Sigmoid colon (tissue), 7 donors: ENCODE data around the gene SERINC1. TPM values are rescaled to one million over a fixed set of nuclear protein-coding genes. Genes with fewer than 3 reads are reported as not detected.

ENCODE experiments used
- DNase-seq: peaks from one replicate; pipeline ENCODE4 v3.0.0-alpha.2; 2019
- H3K27ac ChIP-seq, 4 donors: fragments of 200-600 bp; sonication (generic); one replicate each; pipeline ENCODE4 v1.5.1; 2016 to 2019; ENCODE audit warnings: mild to moderate bottlenecking in 1 of 4
- H3K27me3 ChIP-seq, 3 donors: fragments of 200-600 bp; sonication (generic); one replicate each; pipeline ENCODE4 v1.5.1; 2019; ENCODE audit warnings: mild to moderate bottlenecking in 1 of 3
- H3K36me3 ChIP-seq, 4 donors: fragments of 200-600 bp; sonication (generic); one replicate each; pipeline ENCODE4 v1.5.1; 2016 to 2019
- H3K4me1 ChIP-seq, 4 donors: fragments of 200-600 bp; sonication (generic); one replicate each; pipeline ENCODE4 v1.5.1; 2017 to 2019
- H3K4me3 ChIP-seq, 4 donors: fragments of 200-600 bp; sonication (generic); one replicate each; pipeline ENCODE4 v1.5.1; 2017 to 2019; ENCODE audit warnings: mild to moderate bottlenecking in 2 of 4, moderate library complexity in 1 of 4
- H3K9me3 ChIP-seq, 4 donors: fragments of 200-600 bp in 3 of 4; sonication (generic) in 3 of 4; one replicate each; pipeline versions ENCODE4 v1.5.1 to v1.6.1; 2013 to 2019
- EP300 ChIP-seq, 4 donors: sonication (generic); formaldehyde crosslinking; IDR thresholded peaks; one replicate each; pipeline ENCODE4 v1.6.1; 2017; ENCODE audit warnings: antibody characterized with exemption in 4 of 4
- POLR2A ChIP-seq, 2 donors: fragments of 450-650 bp; IDR thresholded peaks; one replicate each; pipeline ENCODE4 v1.6.1; 2016; ENCODE audit warnings: antibody characterized with exemption in 2 of 2, mild to moderate bottlenecking in 2 of 2, moderate library complexity in 2 of 2
- POLR2AphosphoS5 ChIP-seq, 4 donors: sonication (generic); formaldehyde crosslinking; IDR thresholded peaks; one replicate each; pipeline ENCODE4 v1.6.1; 2017; ENCODE audit warnings: antibody characterized with exemption in 4 of 4
- WGBS, 2 donors: extraction: QIAGEN DNeasy Blood & Tissue Kit; methylation state at CpG; one replicate each; pipeline ENCODE4 v1.1.7; 2013; 5-methylcytosine and 5-hydroxymethylcytosine counted together
- intact Hi-C: fragments of 100-400 bp; cut with DNase I; formaldehyde crosslinking; loops from one replicate; pipeline ENCODE4 v1.15.1; 2023
- polyA plus RNA-seq, 3 donors: library from polyadenylated mRNA; stranded (reverse); fragments of 200-250 nt; gene quantifications; one replicate each; pipeline ENCODE4 v1.2.3, GENCODE V29; 2013
- total RNA-seq, 4 donors: library from RNA; depleted of rRNA; stranded (reverse); fragments of >200 nt; gene quantifications; one replicate each; pipeline ENCODE4 v1.1.0, GENCODE V29; 2016
- TF ChIP-seq, protein P1 (sequence below), 4 experiments: fragments of 450-650 bp in 3 of 4; fragments of 200-600 bp in 1 of 4; IDR thresholded peaks; one replicate each; pipeline ENCODE4 v1.5.1; 2016 to 2019; ENCODE audit warnings: antibody characterized with exemption in 4 of 4, mild to moderate bottlenecking in 3 of 4, moderate library complexity in 2 of 4
- donor health status: healthy with polysubstance abuse.
- donor health status: Bipolar disorder and iron deficiency.
- donor health status: healthy.

SERINC1 gene
- total and polyA plus RNA-seq, 7 donors = 31.2 to 301 (median 220) TPM

GRCh38 chr6:122494665-122495272 lies 23.2 kb upstream of the SERINC1 start:
- Histone ChIP-seq H3K4me1 (no peaks in the 10 kb centered on the region), H3K27ac (no peak overlapping the region), H3K9me3 (peaks cover 0 to 2% (median 0%) of the 10 kb centered on the region in 4 donors), H3K4me3 (no peak overlapping the region), H3K36me3 (no peaks in the 10 kb centered on the region), H3K27me3 (no peaks in the 10 kb centered on the region)
- intact Hi-C loops = no loop called here
- no peak for DNase-seq
- WGBS, 2 donors = 82 to 89% methylated on average over 4 of the region's 4 CpGs
- TF ChIP-seq, protein P1, sequence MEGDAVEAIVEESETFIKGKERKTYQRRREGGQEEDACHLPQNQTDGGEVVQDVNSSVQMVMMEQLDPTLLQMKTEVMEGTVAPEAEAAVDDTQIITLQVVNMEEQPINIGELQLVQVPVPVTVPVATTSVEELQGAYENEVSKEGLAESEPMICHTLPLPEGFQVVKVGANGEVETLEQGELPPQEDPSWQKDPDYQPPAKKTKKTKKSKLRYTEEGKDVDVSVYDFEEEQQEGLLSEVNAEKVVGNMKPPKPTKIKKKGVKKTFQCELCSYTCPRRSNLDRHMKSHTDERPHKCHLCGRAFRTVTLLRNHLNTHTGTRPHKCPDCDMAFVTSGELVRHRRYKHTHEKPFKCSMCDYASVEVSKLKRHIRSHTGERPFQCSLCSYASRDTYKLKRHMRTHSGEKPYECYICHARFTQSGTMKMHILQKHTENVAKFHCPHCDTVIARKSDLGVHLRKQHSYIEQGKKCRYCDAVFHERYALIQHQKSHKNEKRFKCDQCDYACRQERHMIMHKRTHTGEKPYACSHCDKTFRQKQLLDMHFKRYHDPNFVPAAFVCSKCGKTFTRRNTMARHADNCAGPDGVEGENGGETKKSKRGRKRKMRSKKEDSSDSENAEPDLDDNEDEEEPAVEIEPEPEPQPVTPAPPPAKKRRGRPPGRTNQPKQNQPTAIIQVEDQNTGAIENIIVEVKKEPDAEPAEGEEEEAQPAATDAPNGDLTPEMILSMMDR (IDR thresholded peaks at IDR 0.05) = no peak
- TF ChIP-seq POLR2AphosphoS5 (IDR thresholded peaks at IDR 0.05) = no peak
- TF ChIP-seq POLR2A (IDR thresholded peaks at IDR 0.05) = no peak
- TF ChIP-seq EP300 (IDR thresholded peaks at IDR 0.05) = no peak

GRCh38 chr6:122491919-122492555 lies 20.4 kb upstream of the SERINC1 start:
- Histone ChIP-seq H3K4me1 (no peaks in the 10 kb centered on the region), H3K9me3 (no peaks in the 10 kb centered on the region), H3K27me3 (no peaks in the 10 kb centered on the region), H3K27ac (no peak overlapping the region), H3K36me3 (no peaks in the 10 kb centered on the region), H3K4me3 (no peak overlapping the region)
- no peak for TF ChIP-seq EP300 (IDR thresholded peaks at IDR 0.05)
- TF ChIP-seq, protein P1 (IDR thresholded peaks at IDR 0.05) = peak in 3 of 4 experiments; percentile 42 to 79 (median 57)
- DNase-seq = peak; percentile 76
- intact Hi-C loops = loop anchor here (1.0 kb wide), 1 partner anchor 38 kb away; no protein-coding TSS in a partner anchor
- WGBS, 2 donors = 25 to 29% methylated on average over 7 of the region's 7 CpGs

- Histone ChIP-seq H3K4me1 (no peaks in the 10 kb centered on the region), H3K4me3 (no peak overlapping the region), H3K9me3 (no peaks in the 10 kb centered on the region), H3K36me3 (no peaks in the 10 kb centered on the region), H3K27me3 (no peaks in the 10 kb centered on the region), H3K27ac (no peak overlapping the region)
- intact Hi-C loops = no loop called here
- no peak for TF ChIP-seq EP300 (IDR thresholded peaks at IDR 0.05)
- TF ChIP-seq POLR2AphosphoS5 (IDR thresholded peaks at IDR 0.05) = no peak
- TF ChIP-seq POLR2A (IDR thresholded peaks at IDR 0.05) = no peak
- TF ChIP-seq, protein P1 (IDR thresholded peaks at IDR 0.05) = no peak
- DNase-seq = no peak
- WGBS, 2 donors = 82 to 89% methylated on average over 1 of the region's 1 CpG
Observed at GRCh38 chr6:122490607-122491006, 19.0 kb upstream of the SERINC1 start.

DNA sequence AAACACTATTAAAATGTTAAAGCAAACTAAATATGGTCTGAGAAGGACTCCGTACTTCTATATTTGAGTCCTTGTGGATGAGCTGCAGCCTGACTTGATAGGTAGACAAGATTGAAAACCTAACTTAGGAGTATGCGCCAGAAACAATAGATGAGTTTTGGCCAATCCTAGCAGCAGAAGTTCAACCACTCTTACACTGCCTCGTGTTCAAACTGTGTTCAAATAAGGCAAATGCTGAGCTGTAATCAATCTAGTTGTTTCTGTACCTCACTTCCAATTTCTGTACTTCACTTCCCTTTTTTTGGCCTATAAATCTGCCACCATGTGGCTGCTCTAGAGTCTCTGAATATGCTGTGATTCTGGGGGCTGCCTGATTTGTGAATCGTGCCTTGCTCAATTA lies 13.2 kb upstream of the SERINC1 start:
- Histone ChIP-seq H3K36me3 (no peaks in the 10 kb centered on the region), H3K9me3 (no peaks in the 10 kb centered on the region), H3K4me3 (no peak overlapping the region), H3K4me1 (no peaks in the 10 kb centered on the region), H3K27me3 (no peaks in the 10 kb centered on the region), H3K27ac (no peak overlapping the region)
- WGBS, 2 donors = 63 to 74% methylated on average over 4 of the region's 4 CpGs
- intact Hi-C loops = no loop called here
- TF ChIP-seq POLR2AphosphoS5 (IDR thresholded peaks at IDR 0.05) (no peak), POLR2A (IDR thresholded peaks at IDR 0.05) (no peak), EP300 (IDR thresholded peaks at IDR 0.05) (no peak)
- TF ChIP-seq, protein P1 (IDR thresholded peaks at IDR 0.05) = no peak
- DNase-seq = no peak
